CD1c-positive myeloid dendritic cell (primary cell): ENCODE data around the gene GPATCH1.
"Not testable (repeated sequence)": the region's sequence is repeated elsewhere in the genome, so short reads cannot be mapped to it uniquely, and the experiment has no call there.

Experiments used
- DNase-seq: peaks from one replicate; pipeline ENCODE4 v3.0.0-alpha.2; 2016; ENCODE audit errors: extremely low spot score

Gene GPATCH1, protein sequence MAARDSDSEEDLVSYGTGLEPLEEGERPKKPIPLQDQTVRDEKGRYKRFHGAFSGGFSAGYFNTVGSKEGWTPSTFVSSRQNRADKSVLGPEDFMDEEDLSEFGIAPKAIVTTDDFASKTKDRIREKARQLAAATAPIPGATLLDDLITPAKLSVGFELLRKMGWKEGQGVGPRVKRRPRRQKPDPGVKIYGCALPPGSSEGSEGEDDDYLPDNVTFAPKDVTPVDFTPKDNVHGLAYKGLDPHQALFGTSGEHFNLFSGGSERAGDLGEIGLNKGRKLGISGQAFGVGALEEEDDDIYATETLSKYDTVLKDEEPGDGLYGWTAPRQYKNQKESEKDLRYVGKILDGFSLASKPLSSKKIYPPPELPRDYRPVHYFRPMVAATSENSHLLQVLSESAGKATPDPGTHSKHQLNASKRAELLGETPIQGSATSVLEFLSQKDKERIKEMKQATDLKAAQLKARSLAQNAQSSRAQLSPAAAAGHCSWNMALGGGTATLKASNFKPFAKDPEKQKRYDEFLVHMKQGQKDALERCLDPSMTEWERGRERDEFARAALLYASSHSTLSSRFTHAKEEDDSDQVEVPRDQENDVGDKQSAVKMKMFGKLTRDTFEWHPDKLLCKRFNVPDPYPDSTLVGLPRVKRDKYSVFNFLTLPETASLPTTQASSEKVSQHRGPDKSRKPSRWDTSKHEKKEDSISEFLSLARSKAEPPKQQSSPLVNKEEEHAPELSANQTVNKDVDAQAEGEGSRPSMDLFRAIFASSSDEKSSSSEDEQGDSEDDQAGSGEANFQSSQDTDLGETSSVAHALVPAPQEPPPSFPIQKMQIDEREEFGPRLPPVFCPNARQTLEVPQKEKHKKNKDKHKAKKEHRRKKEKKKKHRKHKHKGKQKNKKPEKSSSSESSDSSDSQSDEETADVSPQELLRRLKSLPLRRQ

DNA sequence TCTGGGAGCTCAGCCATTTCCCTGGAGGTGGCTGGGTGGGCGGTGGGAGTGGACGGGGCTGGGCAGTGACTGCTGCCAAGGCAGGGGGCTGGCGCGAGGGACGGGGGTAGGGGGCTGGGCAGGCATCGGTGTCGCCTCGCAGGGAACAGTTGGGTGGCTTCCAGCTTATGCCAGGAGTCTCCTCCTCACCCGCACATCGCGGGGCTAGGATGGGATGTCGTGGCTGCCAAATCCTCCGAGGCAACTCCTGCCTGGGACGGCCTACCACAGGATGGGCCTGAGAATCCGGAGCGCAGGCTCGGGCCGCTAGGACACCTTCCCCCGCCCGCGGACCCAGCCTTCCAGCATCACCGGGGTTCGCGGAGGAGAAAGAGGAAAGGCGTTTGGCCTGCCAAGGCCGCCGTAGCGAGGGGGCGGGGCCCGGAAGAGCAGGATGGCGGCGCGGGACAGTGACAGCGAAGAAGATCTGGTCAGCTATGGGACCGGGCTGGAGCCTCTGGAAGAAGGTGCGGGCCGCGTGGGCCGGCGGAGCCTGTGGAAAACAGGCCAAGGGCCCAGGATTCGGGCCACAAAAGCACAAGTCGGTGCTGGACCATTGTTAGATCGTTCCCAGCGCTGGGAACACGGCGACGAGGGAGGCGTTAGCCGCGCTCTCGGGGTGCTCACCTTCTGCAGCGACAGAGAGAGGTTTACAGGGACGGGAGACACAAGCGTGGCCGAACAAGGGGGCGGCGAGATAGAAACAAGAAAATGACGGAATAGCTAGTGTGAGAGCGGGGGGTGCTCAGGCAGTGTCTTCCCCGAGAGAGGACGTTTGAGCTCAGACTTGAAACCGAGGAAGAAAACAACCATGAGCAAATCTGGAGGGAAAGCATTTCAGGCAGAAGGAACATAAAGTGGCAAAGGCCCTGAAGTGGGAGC is at the start of gene GPATCH1:
GPATCH1 (plus strand) TSS at position 421 of the 921 bp plus-strand sequence; CDS start at position 434, 13 bp downstream.
- DNase-seq, result peak; percentile 89

DNA sequence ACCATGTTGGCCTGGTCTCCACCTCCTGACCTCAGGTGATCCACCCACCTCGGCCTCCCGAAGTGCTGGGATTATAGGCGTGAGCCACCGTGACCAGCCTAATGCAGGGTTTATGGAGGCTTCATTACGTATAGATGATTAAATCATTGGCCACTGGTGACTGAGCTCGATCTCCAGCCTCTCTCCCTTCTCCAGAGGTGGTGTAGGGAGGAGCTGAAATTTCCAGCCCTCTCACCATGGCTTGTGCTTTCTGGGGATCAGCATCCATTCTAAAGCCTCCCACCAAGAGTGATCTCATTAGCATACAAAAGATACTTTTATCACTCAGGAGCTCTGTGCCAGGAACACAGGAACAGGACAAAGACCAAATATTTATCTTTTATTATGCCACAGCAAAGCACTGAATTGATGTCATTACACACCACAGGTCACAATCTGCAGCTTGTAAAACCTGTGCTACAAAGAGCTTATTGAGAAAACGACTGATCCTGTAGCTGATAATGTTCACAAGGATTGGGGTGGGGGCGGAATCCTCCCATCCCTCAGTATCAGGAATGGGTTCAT is 48.7 kb upstream of the GPATCH1 start:
- no peak for DNase-seq

DNA sequence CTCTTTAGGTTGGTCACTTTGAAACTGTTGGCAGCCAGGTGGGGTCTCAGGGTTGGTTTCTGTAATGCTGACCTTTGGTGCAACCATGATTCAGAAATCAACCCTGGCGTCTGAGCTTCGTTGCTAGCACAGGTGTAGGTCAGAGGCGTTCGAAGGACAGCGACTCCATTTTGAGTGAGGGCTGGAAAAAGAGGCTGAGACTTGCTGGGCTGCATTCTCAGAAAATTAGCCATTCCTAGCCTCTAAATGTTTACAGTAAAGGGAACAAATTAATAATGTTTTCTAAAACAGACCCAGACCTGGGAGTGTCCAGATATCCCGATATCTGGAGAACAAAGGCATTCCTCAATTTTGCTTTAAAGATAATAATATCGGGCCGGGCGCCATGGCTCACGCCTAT is 45.5 kb upstream of the GPATCH1 start:
- no peak for DNase-seq

DNA sequence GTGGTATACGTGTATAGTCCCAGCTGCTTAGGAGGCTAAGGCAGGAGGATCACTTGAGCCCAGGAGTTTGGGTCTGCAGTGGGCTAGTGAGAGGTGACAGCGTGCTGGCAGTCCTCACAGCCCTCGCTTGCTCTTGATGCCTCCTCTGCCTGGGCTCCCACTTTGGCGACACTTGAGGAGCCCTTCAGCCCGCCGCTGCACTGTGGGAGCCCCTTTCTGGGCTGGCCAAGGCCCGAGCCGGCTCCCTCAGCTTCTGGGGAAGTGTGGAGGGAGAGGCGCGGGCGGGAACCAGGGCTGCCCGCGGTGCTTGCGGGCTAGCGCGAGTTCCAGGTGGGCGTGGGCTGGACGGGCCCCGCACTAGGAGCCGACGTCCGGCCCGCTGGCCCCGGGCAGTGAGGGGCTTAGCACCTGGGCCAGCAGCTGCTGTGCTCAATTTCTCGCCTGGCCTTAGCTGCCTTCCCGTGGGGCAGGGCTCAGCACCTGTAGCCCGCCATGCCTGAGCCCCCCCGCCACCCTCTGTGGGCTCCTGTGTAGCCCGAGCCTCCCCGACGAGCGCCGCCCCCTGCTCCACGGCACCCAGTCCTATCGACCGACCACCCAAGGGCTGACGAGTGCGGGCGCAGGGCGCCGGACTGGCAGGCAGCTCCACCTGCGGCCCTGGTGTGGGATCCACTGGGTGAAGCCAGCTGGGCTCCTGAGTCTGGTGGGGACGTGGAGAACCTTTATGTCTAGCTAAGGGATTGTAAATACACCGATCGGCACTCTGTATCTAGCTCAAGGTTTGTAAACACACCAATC is 44.4 kb upstream of the GPATCH1 start:
- DNase-seq, result not testable (repeated sequence)

DNA sequence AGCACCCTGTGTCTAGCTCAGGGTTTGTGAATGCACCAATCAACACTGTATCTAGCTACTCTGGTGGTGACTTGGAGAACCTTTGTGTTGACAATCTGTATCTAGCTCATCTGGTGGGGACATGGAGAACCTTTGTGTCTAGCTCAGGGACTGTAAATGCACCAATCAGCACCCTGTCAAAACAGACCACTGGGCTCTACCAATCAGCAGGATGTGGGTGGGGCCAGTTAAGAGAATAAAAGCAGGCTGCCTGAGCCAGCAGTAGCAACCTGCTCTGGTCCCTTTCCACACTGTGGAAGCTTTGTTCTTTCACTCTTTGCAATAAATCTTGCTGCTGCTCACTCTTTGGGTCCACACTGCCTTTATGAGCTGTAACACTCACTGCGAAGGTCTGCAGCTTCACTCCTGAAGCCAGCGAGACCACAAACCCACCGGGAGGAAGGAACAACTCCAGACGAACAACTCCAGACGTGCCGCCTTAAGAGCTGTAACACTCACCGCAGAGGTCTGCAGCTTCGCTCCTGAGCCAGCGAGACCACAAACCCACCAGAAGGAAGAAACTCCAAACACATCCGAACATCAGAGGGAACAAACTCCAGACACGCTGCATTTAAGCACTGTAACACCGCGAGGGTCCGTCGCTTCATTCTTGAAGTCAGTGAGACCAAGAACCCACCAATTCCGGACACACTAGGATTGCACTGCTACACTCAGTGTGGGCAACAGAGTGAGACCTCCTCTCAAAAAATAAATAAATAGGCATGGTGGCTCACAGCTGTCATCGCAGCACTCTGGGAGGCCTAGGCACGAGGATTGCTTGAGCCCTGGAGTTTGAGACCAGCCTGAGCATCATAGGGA is 43.6 kb upstream of the GPATCH1 start:
- DNase-seq, result not testable (repeated sequence)

DNA sequence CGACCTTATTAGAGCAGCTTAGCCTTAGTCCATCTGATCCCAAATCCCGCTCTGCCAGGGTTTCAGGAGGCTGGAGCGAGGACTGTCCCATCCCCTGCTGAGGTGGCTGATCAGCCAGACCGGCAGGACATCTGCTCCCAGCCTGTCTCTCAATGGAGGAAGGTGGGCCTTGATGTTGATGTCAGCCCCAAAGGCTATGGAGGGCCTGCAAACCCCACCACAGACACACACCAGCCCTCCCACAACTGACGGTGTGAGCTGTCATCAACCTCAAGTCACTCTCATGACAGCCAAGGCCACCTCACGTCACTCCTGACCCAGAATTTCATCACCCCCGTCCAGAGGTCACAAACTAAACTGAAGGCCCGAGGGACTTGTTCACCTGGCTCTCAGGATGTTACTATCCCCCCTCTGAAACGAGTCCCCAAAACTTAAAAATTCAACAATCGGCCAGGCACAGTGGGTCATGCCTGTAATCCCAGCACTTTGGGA is 41.8 kb upstream of the GPATCH1 start:
- no peak for DNase-seq

DNA sequence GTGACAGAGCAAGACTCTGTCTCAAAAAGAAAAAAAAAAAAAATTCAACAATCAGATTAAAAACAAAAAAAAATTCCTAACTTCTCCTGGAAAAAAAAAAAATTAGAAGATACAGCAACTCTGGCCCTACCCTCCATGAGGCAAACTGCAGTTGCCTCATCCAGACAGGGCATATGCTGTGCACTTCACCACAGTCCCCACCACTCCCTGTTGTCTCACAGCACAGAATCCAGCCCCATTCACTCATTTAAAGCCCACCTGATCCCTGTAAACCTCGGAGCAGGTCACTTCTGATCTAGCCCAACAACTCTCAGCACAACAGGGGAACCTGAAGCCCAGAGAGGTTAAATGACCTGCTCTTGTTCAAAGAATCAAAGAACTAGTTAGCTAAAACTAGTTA is 41.2 kb upstream of the GPATCH1 start:
- no peak for DNase-seq

DNA sequence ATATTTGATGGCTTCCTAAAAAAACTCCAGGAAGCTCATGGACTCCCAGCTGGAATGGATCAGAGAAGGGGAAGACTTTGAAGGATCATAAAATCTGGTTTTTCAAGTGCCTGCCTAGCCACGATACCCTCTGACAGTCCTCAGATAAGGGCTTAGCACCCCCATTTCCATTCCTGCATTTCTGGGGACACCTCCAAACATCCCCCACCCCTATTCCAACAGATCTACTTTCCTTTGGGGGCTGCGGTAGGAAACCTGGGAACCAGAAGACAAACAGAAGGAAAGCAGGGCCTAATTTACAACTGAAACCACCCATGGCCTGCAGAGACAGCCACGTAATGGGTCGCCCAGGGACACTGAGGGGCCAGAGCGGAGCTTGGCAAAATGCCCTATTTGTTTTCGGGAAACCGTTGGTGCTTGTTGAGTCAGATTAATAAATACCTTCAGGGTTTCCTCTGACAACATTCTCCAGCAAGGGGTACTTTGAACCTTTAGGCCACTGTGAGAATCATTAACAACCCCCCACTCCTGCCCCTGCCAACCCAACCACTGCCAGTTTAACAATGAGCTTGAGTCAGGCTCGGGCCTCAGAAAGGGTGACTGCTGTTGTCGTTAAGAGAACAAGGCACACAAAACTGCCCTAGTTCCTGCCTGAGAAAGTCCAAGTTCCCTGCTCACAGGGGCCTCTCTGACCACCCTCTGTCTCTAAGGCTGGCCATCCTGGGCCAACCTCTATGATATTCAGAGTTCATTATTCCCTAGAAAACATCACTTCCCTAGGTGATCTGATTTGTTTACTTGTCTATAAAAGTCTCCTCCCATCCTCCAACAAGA is 39.8 kb upstream of the GPATCH1 start:
- no peak for DNase-seq

DNA sequence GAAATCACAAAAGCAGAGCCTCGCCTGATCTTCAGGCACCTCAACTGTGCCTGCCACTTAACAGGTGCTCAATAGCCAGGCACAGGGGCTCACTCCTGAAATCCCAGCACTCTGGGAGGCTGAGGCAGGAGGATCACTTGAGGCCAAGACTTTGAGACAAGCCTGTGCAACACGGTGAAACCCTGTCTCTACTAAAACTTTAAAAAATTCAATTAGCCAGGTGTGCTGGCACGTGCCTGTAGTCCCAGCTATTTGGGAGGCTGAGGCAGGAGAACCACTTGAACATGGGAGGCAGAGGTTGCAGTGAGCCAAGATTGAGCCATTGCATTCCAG is 39.2 kb upstream of the GPATCH1 start:
- DNase-seq, result not testable (repeated sequence)

DNA sequence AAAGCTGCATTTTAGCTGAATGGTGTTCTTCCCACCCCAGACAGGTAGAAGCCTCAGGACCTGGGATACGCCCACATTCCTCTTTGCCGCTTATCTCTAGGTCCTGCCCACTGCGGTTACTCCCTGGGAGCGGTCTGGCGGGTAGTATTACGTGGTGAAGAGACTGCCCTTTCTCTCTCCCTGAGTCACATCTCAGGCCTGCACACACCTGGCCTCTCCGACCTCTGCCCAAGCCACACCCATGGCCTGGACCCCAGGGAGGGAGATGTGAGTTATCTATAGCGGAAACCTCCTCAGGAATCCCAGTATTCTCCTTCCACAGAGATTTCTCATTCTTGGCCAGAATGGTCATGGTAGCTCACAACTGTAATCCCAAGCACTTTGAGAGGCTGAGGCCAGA is 33.6 kb upstream of the GPATCH1 start:
- no peak for DNase-seq

DNA sequence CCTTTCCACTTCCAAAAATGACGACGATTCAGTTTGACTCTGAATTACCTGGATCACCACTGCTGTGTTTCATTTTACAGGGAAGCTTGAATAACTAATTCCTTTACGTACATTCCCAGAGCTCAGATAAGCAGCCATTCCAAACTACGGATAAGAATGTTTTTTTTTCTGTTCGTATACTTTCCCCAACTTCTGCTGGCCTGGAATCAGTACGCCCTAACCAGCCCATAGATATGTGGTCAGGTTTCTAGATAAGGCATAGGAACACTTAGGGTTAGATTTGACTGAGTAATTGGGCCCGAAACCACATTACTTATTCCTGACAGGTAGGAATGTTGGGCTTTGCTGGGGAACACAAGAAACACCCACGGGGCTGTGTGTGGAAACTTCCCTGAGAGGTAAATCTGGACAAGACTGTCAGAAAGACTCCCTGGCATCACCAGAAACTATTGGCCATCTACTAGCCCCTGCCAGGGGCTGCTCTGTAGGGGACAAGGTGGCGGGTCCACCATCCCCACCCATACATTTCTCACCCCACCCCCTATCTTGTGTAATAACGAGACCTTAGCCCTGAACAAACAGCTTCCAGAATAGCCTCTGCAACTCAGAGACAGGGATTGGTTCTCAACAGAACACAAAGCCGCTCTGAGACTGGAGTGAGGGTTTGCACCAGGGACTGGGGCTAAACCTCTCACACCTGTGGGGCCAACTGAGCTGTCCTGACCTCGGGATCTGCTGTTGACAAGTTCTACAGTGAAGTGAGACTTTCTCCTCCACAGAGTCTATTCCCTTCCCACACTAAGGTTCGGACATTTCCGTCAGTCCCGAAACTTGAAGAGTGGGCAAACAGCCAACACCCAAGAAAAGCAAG is 31.9 kb upstream of the GPATCH1 start:
- DNase-seq, result no peak

DNA sequence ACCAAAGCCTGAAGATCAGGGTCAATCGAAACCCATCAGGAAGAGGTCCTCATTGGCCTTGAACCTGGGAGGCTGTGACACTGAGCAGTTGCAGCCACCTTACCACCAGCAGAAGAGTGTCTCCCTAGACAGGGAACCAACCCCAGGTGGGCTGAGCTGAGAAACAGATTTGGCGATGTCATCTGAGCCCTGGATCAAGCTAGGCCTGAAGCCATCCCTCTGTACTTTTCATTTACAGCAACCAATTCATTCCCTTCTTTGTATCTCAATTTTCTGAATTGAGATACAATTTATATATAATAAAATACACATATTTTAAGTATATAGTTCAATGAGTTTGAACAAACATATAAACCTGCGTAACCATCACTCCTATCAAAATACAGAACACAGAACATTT is 30.9 kb upstream of the GPATCH1 start:
- DNase-seq, result no peak

DNA sequence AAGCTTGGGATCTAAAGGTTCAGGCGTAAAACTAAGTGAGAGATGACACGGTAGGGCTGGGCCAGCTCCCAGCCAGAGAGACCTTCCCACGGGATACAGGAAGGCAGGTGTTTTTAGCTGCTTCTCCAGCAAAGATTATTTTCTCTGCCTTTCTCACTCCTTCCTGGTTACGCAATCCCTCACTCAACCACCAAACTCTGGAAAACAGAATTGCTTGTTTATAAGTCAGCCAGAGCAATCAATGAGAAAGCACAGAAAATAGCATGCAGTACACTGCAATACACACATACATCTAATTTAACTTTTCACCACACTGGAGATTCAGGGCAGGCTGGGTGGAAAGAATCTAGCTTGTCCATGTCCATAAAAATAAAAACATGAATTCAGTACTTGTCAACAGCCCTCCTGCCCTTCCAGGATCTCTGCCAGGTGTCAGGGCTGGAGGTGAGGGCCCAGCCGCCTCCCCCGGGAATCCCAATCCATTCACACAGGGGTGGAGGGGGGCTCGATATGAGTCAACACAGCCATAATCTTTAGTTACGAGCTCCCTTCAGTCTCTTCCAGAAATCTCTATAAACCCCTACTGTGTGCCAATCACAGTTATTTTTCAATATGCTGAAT is 28.5 kb upstream of the GPATCH1 start:
- no peak for DNase-seq

DNA sequence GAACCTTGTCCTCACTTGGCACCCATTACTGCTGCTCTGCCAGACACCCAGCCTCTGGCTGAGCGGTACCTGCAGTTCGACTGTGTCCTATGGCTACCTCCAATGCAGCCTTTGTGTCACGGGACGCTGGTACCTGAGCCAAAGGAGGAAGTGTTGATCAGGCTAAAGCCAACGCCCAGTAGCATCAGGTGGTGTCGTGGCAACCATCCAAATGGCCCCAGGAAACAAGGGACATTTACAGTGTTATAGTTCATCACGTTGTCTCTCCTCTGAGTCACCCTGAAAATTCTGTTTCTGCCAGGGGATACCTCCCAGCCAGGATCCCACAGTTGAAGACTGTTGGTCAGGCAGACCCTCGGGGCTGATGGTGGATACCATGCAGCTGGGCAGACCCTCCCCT is 26.4 kb upstream of the GPATCH1 start:
- DNase-seq, result no peak

DNA sequence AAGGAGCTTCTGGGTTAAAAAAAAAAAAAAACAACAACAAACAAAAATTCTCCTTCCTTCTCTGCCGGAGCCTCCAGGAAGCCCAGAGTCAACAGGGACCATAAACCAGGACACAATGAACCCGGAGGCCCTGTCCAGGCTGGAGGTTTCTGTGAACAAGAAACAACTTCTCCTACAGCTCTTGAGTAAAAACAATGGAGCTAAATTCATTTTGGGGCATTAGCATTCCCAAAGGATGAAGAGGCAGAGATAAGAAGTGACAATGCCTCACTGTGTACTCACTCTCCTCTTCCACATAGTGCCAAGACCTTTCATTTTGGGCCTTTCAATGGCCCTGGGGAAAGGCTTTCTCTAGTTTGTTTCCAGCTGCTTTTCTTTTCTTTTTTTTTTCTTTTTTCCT is 25.3 kb upstream of the GPATCH1 start:
- DNase-seq, result no peak

DNA sequence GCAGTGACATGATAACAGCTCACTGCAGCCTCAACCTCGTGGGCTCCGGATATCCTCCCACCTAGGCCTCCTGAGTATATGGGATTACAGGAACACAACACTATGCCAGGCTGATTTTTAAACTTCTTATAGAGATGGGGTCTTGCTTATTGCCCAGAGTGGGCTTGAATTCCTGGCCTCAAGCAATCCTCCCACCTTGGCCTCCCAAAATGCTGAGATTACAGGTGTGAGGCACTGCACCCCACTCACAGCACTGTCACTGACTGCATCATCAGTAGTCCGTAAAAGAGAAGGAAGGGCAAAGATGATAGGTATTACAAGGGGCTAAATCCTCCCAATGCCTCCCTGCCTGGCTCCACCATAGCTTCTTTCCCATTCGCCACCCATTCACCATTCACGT is 20.4 kb upstream of the GPATCH1 start:
- no peak for DNase-seq

DNA sequence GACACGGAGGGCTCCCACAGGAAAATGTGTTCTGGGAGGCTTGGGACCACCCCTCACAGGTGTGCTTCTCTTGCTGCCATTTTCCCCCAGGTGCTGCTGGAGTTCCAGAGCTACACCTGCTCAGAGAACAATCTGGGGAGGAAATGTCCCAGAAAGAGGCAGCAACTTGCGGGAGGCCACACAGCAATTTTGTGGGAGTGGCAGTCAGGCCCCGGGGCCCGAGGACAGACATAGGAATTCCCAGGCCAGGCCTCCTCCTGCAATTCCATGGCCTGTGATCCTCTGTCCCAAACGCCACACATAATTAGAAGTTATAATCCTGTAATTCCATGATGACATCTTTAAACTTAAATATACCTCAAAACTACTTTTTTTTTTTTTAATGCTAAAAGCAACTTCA is 18.1 kb upstream of the GPATCH1 start:
- DNase-seq, result no peak
